Neural progenitor cell (in vitro differentiated cells): ENCODE measurements around the gene CAND2.
"Not testable (repeated sequence)": the region's sequence is repeated elsewhere in the genome, so short reads cannot be mapped to it uniquely, and the experiment has no call there.

Experiments used
- EZH2 ChIP-seq: fragments of 200-600 bp; sonication (generic); IDR thresholded peaks from 2 replicates; pipeline ENCODE4 v1.6.1; 2017; ENCODE audit warnings: antibody characterized with exemption, mild to moderate bottlenecking, moderate library complexity
- EZH2phosphoT487 ChIP-seq: fragments of 200-600 bp; sonication (generic); IDR thresholded peaks from 2 replicates; pipeline ENCODE4 v1.6.1; 2017; ENCODE audit warnings: antibody characterized with exemption
- TF ChIP-seq, protein P1 (sequence below): fragments of 200-600 bp; sonication (generic); IDR thresholded peaks from 2 replicates; pipeline ENCODE4 v1.5.1; 2017; ENCODE audit warnings: antibody characterized with exemption, mild to moderate bottlenecking

- TF ChIP-seq, protein P1, sequence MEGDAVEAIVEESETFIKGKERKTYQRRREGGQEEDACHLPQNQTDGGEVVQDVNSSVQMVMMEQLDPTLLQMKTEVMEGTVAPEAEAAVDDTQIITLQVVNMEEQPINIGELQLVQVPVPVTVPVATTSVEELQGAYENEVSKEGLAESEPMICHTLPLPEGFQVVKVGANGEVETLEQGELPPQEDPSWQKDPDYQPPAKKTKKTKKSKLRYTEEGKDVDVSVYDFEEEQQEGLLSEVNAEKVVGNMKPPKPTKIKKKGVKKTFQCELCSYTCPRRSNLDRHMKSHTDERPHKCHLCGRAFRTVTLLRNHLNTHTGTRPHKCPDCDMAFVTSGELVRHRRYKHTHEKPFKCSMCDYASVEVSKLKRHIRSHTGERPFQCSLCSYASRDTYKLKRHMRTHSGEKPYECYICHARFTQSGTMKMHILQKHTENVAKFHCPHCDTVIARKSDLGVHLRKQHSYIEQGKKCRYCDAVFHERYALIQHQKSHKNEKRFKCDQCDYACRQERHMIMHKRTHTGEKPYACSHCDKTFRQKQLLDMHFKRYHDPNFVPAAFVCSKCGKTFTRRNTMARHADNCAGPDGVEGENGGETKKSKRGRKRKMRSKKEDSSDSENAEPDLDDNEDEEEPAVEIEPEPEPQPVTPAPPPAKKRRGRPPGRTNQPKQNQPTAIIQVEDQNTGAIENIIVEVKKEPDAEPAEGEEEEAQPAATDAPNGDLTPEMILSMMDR, result peak; percentile 50
- TF ChIP-seq EZH2, EZH2phosphoT487: not testable (repeated sequence)
These were observed 9.1 kb upstream of the CAND2 start for GRCh38 chr3:12787346-12787745.
